ENCODE data around the gene GRID2.
"Not testable (repeated sequence)": the region's sequence is repeated elsewhere in the genome, so short reads cannot be mapped to it uniquely, and the experiment has no call there.

Gene GRID2

DNA sequence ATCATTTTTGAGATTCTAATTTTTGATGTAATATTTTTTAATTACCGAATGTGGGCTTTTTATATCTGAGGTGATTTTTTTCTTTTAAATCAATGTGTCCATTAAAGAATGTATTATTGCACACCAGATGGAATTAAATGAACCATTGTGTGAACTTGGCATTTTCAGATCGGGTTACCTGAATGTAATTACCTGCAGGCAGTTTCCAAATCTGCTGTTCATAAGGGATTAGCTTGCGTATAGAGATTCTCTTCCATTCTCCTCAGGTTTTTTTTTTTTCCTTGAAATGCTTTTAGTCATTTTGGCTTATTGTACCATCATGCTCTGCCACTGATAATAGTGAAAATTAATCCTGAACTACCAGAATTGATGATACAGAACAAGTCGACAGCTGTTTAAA lies 1013.3 kb downstream of the GRID2 start:
- DNase-seq (ENCODE audit: low spot score) = no peak

DNA sequence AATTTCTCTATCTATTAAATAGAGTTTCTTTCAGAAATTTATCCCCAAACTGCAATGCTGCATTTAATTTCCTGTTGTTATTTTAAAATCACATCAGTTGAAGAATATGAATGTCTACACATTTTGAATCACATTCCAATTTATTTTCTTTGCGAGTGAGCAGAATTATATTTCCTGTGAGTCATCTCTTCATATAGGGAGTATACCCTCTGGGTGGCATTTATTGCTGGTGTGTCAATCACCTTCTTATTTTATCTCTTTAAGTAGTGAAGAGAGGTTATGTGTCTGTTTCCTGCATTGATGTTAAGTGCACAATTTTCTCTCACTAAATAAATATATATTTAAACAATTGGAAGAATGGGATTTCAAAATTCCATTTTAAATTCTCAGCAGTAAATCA lies 1013.8 kb downstream of the GRID2 start:
- peak; percentile 1 for DNase-seq (ENCODE audit: low spot score)

GRCh38 chr4:93319041-93319440 lies 1015.3 kb downstream of the GRID2 start:
- DNase-seq (ENCODE audit: low spot score) = no peak

- no peak for DNase-seq (ENCODE audit: low spot score)
Observed at GRCh38 chr4:93320356-93320755, 1016.6 kb downstream of the GRID2 start.

- DNase-seq (ENCODE audit: low spot score) = no peak
Observed at GRCh38 chr4:93327346-93327745, 1023.6 kb downstream of the GRID2 start.

DNA sequence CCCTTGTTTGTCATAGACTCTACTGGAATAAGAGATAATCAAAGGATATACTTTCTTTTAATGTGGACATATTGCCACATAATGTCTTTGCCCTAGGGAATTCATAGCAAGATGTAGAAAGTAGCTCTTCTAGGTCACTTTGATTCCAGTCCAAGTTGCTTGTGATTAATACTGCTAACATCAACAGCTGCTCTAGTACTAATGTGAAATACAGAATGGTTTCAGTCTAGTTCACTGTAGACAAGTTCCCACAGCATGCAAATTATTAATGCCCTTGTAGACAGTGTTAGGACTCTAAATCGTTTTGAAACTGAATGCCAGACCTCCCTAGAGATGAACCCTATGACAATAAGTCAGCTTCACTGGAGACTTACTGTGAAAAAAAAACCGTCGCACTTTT lies 1030.2 kb downstream of the GRID2 start:
- DNase-seq (ENCODE audit: low spot score) = no peak

GRCh38 chr4:93337196-93337595 lies 1033.4 kb downstream of the GRID2 start:
- DNase-seq (ENCODE audit: low spot score) = no peak

GRCh38 chr4:93342738-93343137 lies 1039.0 kb downstream of the GRID2 start:
- DNase-seq (ENCODE audit: low spot score) = no peak

GRCh38 chr4:93346840-93347239 lies 1043.1 kb downstream of the GRID2 start:
- DNase-seq (ENCODE audit: low spot score) = no peak

- no peak for DNase-seq (ENCODE audit: low spot score)
Observed at GRCh38 chr4:93348896-93349295, 1045.1 kb downstream of the GRID2 start.

DNA sequence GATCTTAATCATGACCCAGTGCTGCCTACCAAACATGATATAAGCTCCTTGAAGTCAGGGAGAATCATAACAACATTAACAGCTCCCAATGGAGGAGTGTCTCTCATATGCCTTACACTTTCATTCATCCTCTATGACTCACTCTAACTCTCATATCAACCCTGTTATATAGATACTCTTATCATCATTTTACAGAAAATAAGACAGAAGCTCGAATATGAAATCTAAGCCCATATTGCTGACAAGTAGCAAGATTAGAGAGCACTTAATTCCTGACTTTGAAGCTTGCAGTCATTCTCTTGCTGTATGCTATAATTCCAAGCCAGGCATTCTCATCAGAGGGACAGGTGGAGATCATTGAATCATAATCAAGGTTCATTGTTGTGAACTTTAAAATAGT lies 1048.1 kb downstream of the GRID2 start:
- no peak for DNase-seq (ENCODE audit: low spot score)

- no peak for DNase-seq (ENCODE audit: low spot score)
Observed at GRCh38 chr4:93355411-93355810, 1051.6 kb downstream of the GRID2 start.

DNA sequence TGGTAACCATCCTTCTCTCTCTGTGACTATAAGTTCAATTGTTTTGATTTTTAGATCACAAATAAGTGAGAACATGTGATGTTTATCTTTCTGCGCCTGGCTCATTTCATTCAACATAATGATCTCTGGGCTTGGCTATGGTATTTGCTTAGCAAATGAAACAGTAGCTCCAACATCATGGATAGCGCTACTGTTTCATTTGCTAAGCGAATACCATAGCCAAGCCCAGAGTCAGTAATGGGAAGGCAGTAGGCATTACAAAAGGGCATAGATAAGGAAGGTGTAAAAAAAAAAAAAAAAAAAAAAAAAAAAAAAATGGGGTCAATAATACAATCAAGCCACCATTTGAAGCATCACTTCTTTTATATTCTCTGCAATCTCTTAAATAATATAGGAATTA lies 1055.8 kb downstream of the GRID2 start:
- no peak for DNase-seq (ENCODE audit: low spot score)

GRCh38 chr4:93366169-93366755 lies 1062.5 kb downstream of the GRID2 start:
- DNase-seq (ENCODE audit: low spot score) = not testable (repeated sequence)

- no peak for DNase-seq (ENCODE audit: low spot score)
Observed at GRCh38 chr4:93368968-93369367, 1065.2 kb downstream of the GRID2 start.

DNA sequence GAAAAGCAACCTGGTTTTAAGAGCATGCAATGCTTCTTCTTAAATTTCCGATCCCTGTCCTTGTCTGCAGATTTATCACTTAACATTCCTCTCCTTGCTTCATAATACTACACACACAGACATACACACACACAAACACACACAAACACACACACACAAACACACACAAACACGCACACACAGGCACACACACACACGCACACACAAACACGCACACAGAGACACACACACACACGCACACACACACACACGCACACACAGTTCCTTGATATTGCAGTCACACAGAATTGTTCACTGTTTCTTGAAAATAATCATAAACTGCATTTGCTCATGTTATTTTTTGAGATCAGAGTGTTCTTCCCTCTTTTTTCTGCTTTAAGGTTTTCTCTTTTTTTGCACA lies 1066.5 kb downstream of the GRID2 start:
- DNase-seq (ENCODE audit: low spot score) = no peak

- DNase-seq (ENCODE audit: low spot score) = no peak
Observed at GRCh38 chr4:93373893-93374860, 1070.4 kb downstream of the GRID2 start.

DNA sequence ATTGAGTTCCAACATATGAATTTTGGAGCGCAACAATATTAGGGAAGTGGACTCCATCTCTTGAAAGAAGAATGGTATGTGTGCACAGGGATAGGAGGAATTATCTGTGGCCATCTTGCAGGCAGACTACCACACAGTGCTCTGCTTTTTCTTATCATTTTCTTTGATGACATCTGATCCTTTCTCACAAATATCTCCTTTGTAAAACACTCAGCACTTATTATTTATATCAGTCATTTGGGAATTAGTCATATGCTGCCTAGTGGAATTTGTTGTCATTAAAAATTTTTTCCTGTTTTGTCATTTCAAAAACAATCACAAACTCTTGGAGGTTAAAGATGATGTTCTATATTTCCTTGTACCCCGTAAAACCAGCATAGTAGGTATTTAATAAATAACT lies 1080.5 kb downstream of the GRID2 start:
- DNase-seq (ENCODE audit: low spot score) = no peak

- no peak for DNase-seq (ENCODE audit: low spot score)
Observed at GRCh38 chr4:93384887-93385286, 1081.1 kb downstream of the GRID2 start.

DNA sequence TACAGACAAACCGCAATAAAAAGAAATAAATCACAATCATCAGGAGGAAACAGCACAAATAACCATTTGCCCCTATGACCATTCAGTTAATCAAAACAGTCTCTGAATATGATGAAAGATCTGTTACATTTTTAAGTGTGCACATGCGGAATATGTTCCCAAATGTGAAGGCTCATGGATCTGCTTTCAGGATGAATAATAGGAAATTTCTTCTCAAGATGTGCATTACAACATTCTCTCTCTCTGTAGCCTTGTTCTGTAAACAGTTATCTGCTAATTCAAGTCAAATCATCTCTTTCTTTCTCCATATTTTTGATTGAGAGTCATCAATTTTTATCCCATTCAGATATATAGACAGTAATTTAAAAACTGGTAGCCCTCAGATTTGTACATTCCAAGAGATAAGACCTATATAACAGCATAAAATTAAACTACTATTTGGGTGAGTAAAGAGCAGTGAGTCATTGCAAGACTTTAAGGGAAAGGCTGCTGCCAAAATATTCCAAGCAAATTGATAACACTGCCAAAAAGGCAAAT lies 1090.8 kb downstream of the GRID2 start:
- no peak for DNase-seq (ENCODE audit: low spot score)

GRCh38 chr4:93396272-93396671 lies 1092.5 kb downstream of the GRID2 start:
- DNase-seq (ENCODE audit: low spot score) = peak; percentile 51

- no peak for DNase-seq (ENCODE audit: low spot score)
Observed at GRCh38 chr4:93403571-93403970, 1099.8 kb downstream of the GRID2 start.
